22Rv1 (cell line): Measurements from ENCODE around the gene RBM34.

Source experiments
- H3K27ac ChIP-seq: fragments of 450-650 bp; 2 replicates; pipeline ENCODE4 v1.5.1; 2017
- CTCF ChIP-seq: fragments of 450-650 bp; IDR thresholded peaks from 2 replicates; pipeline ENCODE4 v1.5.1; 2017; ENCODE audit warnings: mild to moderate bottlenecking
- ZFX ChIP-seq: fragments of 450-650 bp; IDR thresholded peaks from 2 replicates; pipeline ENCODE4 v1.6.1; 2017; ENCODE audit warnings: antibody characterized with exemption, borderline replicate concordance

Gene RBM34

GRCh38 chr1:235190431-235190830 lies 29.4 kb upstream of the RBM34 start:
- no peak for TF ChIP-seq CTCF
- TF ChIP-seq ZFX = no peak

GRCh38 chr1:235187316-235187715 lies 26.3 kb upstream of the RBM34 start:
- H3K27ac ChIP-seq = no peak overlapping the region
- TF ChIP-seq ZFX = no peak
- TF ChIP-seq CTCF = no peak

More at GRCh38 chr1:235190431-235190830, 29.4 kb upstream of the RBM34 start:
- H3K27ac ChIP-seq = no peak overlapping the region

- TF ChIP-seq CTCF (no peak), ZFX (no peak)
- H3K27ac ChIP-seq = no peak overlapping the region
These were observed 20.7 kb upstream of the RBM34 start for GRCh38 chr1:235181561-235182245.

- TF ChIP-seq ZFX (no peak), CTCF (no peak)
- H3K27ac ChIP-seq = no peak overlapping the region
These were observed 19.9 kb upstream of the RBM34 start for GRCh38 chr1:235180916-235181460.

- TF ChIP-seq ZFX (no peak), CTCF (no peak)
- H3K27ac ChIP-seq = no peak overlapping the region
These were observed 15.4 kb upstream of the RBM34 start for GRCh38 chr1:235176486-235176885.

- TF ChIP-seq ZFX = no peak
- TF ChIP-seq CTCF = no peak
- no peak overlapping the region for H3K27ac ChIP-seq
These were observed 8.9 kb upstream of the RBM34 start for GRCh38 chr1:235169986-235170385.

GRCh38 chr1:235168375-235168774 lies 7.3 kb upstream of the RBM34 start:
- no peak for TF ChIP-seq ZFX
- TF ChIP-seq CTCF = no peak
- no peak overlapping the region for H3K27ac ChIP-seq
